Measurements from ENCODE around the gene ERAL1.
A peak's percentile ranks its signal among the peaks of the same experiment; 100 is the strongest.
"Not testable (repeated sequence)": the region's sequence is repeated elsewhere in the genome, so short reads cannot be mapped to it uniquely, and the experiment has no call there.

Gene ERAL1

GRCh38 chr17:28828294-28829040 is 26.3 kb upstream of the ERAL1 start:
- no peak overlapping the region for H3K27ac ChIP-seq (ENCODE audit: low read length)
- H3K9ac ChIP-seq (ENCODE audit: low read length): no peak overlapping the region
- no peaks in the 10 kb centered on the region for H3K9me3 ChIP-seq (ENCODE audit: control insufficient read depth, low read depth, low read length)
- H3K27me3 ChIP-seq (ENCODE audit: control insufficient read depth, insufficient read depth, low read length): no peaks in the 10 kb centered on the region
- H3K4me3 ChIP-seq (ENCODE audit: low read length): no peak overlapping the region
- no peaks in the 10 kb centered on the region for H3K4me1 ChIP-seq (ENCODE audit: control insufficient read depth, low read depth, low read length)
- H3K36me3 ChIP-seq (ENCODE audit: control insufficient read depth, low read depth, low read length): no peaks in the 10 kb centered on the region

GRCh38 chr17:28834420-28834819 is 20.4 kb upstream of the ERAL1 start:
- H3K27me3 ChIP-seq (ENCODE audit: control insufficient read depth, insufficient read depth, low read length): no peaks in the 10 kb centered on the region
- H3K36me3 ChIP-seq (ENCODE audit: control insufficient read depth, low read depth, low read length): peaks cover 3% of the 10 kb centered on the region
- H3K9me3 ChIP-seq (ENCODE audit: control insufficient read depth, low read depth, low read length): no peaks in the 10 kb centered on the region

GRCh38 chr17:28836541-28836940 is 18.3 kb upstream of the ERAL1 start:
- H3K4me1 ChIP-seq (ENCODE audit: control insufficient read depth, low read depth, low read length); H3K9ac ChIP-seq (ENCODE audit: low read length); H3K9me3 ChIP-seq (ENCODE audit: control insufficient read depth, low read depth, low read length); H3K36me3 ChIP-seq (ENCODE audit: control insufficient read depth, low read depth, low read length); H3K27me3 ChIP-seq (ENCODE audit: control insufficient read depth, insufficient read depth, low read length); H3K4me3 ChIP-seq (ENCODE audit: low read length); H3K27ac ChIP-seq (ENCODE audit: low read length): not testable (repeated sequence)

More at GRCh38 chr17:28834420-28834819, 20.4 kb upstream of the ERAL1 start:
- Histone ChIP-seq H3K27ac (ENCODE audit: low read length) (no peak overlapping the region), H3K9ac (ENCODE audit: low read length) (no peak overlapping the region), H3K4me3 (ENCODE audit: low read length) (no peak overlapping the region), H3K4me1 (ENCODE audit: control insufficient read depth, low read depth, low read length) (no peaks in the 10 kb centered on the region)

GRCh38 chr17:28839221-28839620 is 15.6 kb upstream of the ERAL1 start:
- Histone ChIP-seq H3K27ac (ENCODE audit: low read length) (no peak overlapping the region), H3K4me1 (ENCODE audit: control insufficient read depth, low read depth, low read length) (peaks cover 10% of the 10 kb centered on the region), H3K9ac (ENCODE audit: low read length) (no peak overlapping the region), H3K27me3 (ENCODE audit: control insufficient read depth, insufficient read depth, low read length) (no peaks in the 10 kb centered on the region), H3K9me3 (ENCODE audit: control insufficient read depth, low read depth, low read length) (no peaks in the 10 kb centered on the region), H3K36me3 (ENCODE audit: control insufficient read depth, low read depth, low read length) (no peaks in the 10 kb centered on the region), H3K4me3 (ENCODE audit: low read length) (no peak overlapping the region)

GRCh38 chr17:28841901-28842281 is 12.9 kb upstream of the ERAL1 start:
- Histone ChIP-seq H3K27ac (ENCODE audit: low read length) (peak overlapping the region; percentile 71), H3K4me3 (ENCODE audit: low read length) (peak overlapping the region; percentile 93), H3K9ac (ENCODE audit: low read length) (peak overlapping the region; percentile 89), H3K9me3 (ENCODE audit: control insufficient read depth, low read depth, low read length) (no peaks in the 10 kb centered on the region), H3K36me3 (ENCODE audit: control insufficient read depth, low read depth, low read length) (no peaks in the 10 kb centered on the region), H3K27me3 (ENCODE audit: control insufficient read depth, insufficient read depth, low read length) (no peaks in the 10 kb centered on the region), H3K4me1 (ENCODE audit: control insufficient read depth, low read depth, low read length) (peaks cover 10% of the 10 kb centered on the region)

GRCh38 chr17:28842282-28843012 is 12.4 kb upstream of the ERAL1 start, which contains the start of gene FAM222B:
FAM222B (minus strand) TSS chr17:28842790; CDS start chr17:28766667, 76,123 bp downstream.
- Histone ChIP-seq H3K27ac (ENCODE audit: low read length) (peak within 1 kb of the TSS; percentile 75), H3K9me3 (ENCODE audit: control insufficient read depth, low read depth, low read length) (no peaks in the 10 kb centered on the region), H3K27me3 (ENCODE audit: control insufficient read depth, insufficient read depth, low read length) (no peaks in the 10 kb centered on the region), H3K9ac (ENCODE audit: low read length) (peak within 1 kb of the TSS; percentile 89), H3K4me1 (ENCODE audit: control insufficient read depth, low read depth, low read length) (peaks cover 10% of the 10 kb centered on the region), H3K36me3 (ENCODE audit: control insufficient read depth, low read depth, low read length) (no peaks in the 10 kb centered on the region), H3K4me3 (ENCODE audit: low read length) (peak within 1 kb of the TSS; percentile 93)

- Histone ChIP-seq H3K27me3 (ENCODE audit: control insufficient read depth, insufficient read depth, low read length) (no peaks in the 10 kb centered on the region), H3K27ac (ENCODE audit: low read length) (no peak overlapping the region), H3K4me1 (ENCODE audit: control insufficient read depth, low read depth, low read length) (peaks cover 10% of the 10 kb centered on the region), H3K4me3 (ENCODE audit: low read length) (no peak overlapping the region), H3K9ac (ENCODE audit: low read length) (no peak overlapping the region), H3K36me3 (ENCODE audit: control insufficient read depth, low read depth, low read length) (no peaks in the 10 kb centered on the region), H3K9me3 (ENCODE audit: control insufficient read depth, low read depth, low read length) (no peaks in the 10 kb centered on the region)
These were observed 11.0 kb upstream of the ERAL1 start for GRCh38 chr17:28843816-28844148.

- no peak overlapping the region for H3K9ac ChIP-seq (ENCODE audit: low read length)
- no peak overlapping the region for H3K4me3 ChIP-seq (ENCODE audit: low read length)
- peaks cover 10% of the 10 kb centered on the region for H3K4me1 ChIP-seq (ENCODE audit: control insufficient read depth, low read depth, low read length)
- H3K27ac ChIP-seq (ENCODE audit: low read length): no peak overlapping the region
- no peaks in the 10 kb centered on the region for H3K9me3 ChIP-seq (ENCODE audit: control insufficient read depth, low read depth, low read length)
- no peaks in the 10 kb centered on the region for H3K27me3 ChIP-seq (ENCODE audit: control insufficient read depth, insufficient read depth, low read length)
- no peaks in the 10 kb centered on the region for H3K36me3 ChIP-seq (ENCODE audit: control insufficient read depth, low read depth, low read length)
These were observed 8.6 kb upstream of the ERAL1 start for GRCh38 chr17:28846231-28846630.

GRCh38 chr17:28846699-28847098 is 8.1 kb upstream of the ERAL1 start:
- not testable (repeated sequence) for H3K9ac ChIP-seq (ENCODE audit: low read length); H3K4me1 ChIP-seq (ENCODE audit: control insufficient read depth, low read depth, low read length); H3K9me3 ChIP-seq (ENCODE audit: control insufficient read depth, low read depth, low read length); H3K27ac ChIP-seq (ENCODE audit: low read length); H3K36me3 ChIP-seq (ENCODE audit: control insufficient read depth, low read depth, low read length); H3K4me3 ChIP-seq (ENCODE audit: low read length); H3K27me3 ChIP-seq (ENCODE audit: control insufficient read depth, insufficient read depth, low read length)

GRCh38 chr17:28848667-28849066 is 6.1 kb upstream of the ERAL1 start:
- not testable (repeated sequence) for H3K4me1 ChIP-seq (ENCODE audit: control insufficient read depth, low read depth, low read length); H3K9ac ChIP-seq (ENCODE audit: low read length); H3K27ac ChIP-seq (ENCODE audit: low read length); H3K9me3 ChIP-seq (ENCODE audit: control insufficient read depth, low read depth, low read length); H3K4me3 ChIP-seq (ENCODE audit: low read length); H3K27me3 ChIP-seq (ENCODE audit: control insufficient read depth, insufficient read depth, low read length); H3K36me3 ChIP-seq (ENCODE audit: control insufficient read depth, low read depth, low read length)

- Histone ChIP-seq H3K9me3 (ENCODE audit: control insufficient read depth, low read depth, low read length) (no peaks in the 10 kb centered on the region), H3K4me3 (ENCODE audit: low read length) (no peak overlapping the region), H3K4me1 (ENCODE audit: control insufficient read depth, low read depth, low read length) (no peaks in the 10 kb centered on the region), H3K36me3 (ENCODE audit: control insufficient read depth, low read depth, low read length) (no peaks in the 10 kb centered on the region), H3K9ac (ENCODE audit: low read length) (no peak overlapping the region), H3K27ac (ENCODE audit: low read length) (no peak overlapping the region), H3K27me3 (ENCODE audit: control insufficient read depth, insufficient read depth, low read length) (no peaks in the 10 kb centered on the region)
These were observed 5.5 kb upstream of the ERAL1 start for GRCh38 chr17:28849281-28849680.

GRCh38 chr17:28853295-28853694 is 1.5 kb upstream of the ERAL1 start:
- H3K36me3 ChIP-seq (ENCODE audit: control insufficient read depth, low read depth, low read length): peaks cover 12% of the 10 kb centered on the region
- no peak overlapping the region for H3K9ac ChIP-seq (ENCODE audit: low read length)
- H3K27ac ChIP-seq (ENCODE audit: low read length): no peak overlapping the region
- no peaks in the 10 kb centered on the region for H3K27me3 ChIP-seq (ENCODE audit: control insufficient read depth, insufficient read depth, low read length)
- H3K9me3 ChIP-seq (ENCODE audit: control insufficient read depth, low read depth, low read length): no peaks in the 10 kb centered on the region
- H3K4me1 ChIP-seq (ENCODE audit: control insufficient read depth, low read depth, low read length): peaks cover 3% of the 10 kb centered on the region
- H3K4me3 ChIP-seq (ENCODE audit: low read length): no peak overlapping the region
